HG02571 (cell line): ENCODE measurements around the gene MATN1.

Experiments
- ATAC-seq: cut with Tn5 transposase; IDR thresholded peaks from one replicate; pipeline ENCODE4 v1.9.1; 2021; ENCODE audit warnings: mild to moderate bottlenecking, moderate library complexity; ENCODE audit not compliant: unreplicated experiment

The MATN1 gene

DNA sequence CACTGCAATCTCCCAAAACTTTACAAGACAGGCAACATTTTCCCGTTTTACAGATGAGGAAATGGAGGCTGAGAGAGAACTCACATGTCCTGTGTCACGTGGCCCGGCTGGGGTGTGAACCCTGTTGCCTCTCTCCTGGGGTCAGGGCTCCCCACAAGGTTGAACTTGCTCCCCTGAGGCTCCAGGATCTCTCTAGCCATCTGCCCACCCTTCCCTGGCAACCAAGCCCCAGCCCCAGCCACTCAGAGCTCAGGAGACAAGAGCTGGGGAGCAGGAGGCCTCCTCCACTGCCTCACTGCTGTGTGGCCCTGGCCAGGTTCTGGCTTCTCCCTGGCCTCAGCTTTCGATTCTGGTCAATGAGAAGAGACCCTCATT is 22.4 kb upstream of the MATN1 start:
- ATAC-seq, result no peak

DNA sequence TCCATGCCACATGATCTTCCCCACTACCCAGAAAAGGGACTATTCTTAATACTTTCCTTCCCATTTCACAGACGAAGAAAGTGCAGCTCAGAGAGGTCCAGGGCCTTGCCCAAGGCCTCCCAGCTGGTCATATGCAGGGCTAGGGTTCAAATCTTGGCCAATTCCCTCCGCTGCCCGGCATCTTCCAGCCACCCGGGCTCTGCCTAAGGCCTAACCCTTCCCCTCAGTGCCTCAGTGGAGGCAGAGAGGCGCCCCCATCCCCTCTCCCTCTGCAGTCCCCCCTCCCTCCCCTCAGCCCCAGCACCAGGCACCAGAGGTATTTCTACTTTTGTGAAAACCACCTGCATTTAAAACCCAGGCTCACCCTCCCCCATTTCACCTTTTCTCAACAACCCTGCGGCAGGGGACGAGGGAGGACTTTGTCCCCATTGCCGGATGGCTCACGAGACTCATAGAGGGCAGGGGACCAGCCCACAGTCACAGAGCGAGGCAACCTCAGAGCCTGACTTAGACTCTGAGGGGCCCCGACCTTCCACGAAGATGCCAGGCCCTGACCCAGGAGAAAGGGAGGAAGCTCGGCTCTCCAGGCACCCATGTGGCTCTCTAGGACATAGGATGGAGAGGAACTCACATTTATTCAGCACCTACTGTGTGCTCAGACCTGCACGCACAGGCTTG is 21.9 kb upstream of the MATN1 start:
- ATAC-seq, result no peak

- peak; percentile 16 for ATAC-seq
These were observed 20.8 kb upstream of the MATN1 start for GRCh38 chr1:30744060-30744756.

GRCh38 chr1:30743584-30744059 is 20.2 kb upstream of the MATN1 start:
- ATAC-seq, result peak; percentile 33

GRCh38 chr1:30742963-30743559 is 19.7 kb upstream of the MATN1 start:
- no peak for ATAC-seq

GRCh38 chr1:30742300-30742962 is 19.0 kb upstream of the MATN1 start:
- no peak for ATAC-seq

DNA sequence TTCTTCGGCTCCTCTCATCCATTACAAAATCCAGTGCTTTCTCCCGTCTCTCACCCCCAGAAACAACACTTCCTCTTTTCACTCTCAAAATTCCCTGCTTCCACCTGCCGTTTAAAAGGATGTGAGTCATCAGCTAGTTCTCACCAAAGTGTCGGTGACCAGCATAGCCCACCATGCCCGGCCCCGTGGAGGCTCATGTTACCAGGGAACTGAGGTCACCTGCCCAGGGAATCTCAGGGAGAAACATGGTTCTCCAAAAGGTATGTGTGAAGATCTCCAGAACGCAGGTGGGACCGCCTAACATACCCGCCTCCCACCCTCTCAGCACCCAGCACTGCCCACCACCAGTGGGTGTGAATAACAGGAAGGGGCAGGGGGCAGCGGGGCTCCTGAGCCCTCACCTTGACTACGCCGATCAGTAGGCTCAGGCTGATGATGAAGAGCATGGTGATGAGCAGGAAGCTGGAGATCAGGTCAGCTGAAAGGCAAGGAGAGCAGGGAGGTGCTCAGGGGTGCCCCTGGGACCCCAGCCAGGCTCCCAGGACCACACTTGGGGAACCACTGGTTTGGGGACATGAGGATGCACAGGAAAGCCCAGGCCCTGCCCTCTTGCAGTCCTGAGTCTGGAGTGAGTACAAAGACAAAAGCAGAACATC is 18.0 kb upstream of the MATN1 start:
- ATAC-seq, result no peak

DNA sequence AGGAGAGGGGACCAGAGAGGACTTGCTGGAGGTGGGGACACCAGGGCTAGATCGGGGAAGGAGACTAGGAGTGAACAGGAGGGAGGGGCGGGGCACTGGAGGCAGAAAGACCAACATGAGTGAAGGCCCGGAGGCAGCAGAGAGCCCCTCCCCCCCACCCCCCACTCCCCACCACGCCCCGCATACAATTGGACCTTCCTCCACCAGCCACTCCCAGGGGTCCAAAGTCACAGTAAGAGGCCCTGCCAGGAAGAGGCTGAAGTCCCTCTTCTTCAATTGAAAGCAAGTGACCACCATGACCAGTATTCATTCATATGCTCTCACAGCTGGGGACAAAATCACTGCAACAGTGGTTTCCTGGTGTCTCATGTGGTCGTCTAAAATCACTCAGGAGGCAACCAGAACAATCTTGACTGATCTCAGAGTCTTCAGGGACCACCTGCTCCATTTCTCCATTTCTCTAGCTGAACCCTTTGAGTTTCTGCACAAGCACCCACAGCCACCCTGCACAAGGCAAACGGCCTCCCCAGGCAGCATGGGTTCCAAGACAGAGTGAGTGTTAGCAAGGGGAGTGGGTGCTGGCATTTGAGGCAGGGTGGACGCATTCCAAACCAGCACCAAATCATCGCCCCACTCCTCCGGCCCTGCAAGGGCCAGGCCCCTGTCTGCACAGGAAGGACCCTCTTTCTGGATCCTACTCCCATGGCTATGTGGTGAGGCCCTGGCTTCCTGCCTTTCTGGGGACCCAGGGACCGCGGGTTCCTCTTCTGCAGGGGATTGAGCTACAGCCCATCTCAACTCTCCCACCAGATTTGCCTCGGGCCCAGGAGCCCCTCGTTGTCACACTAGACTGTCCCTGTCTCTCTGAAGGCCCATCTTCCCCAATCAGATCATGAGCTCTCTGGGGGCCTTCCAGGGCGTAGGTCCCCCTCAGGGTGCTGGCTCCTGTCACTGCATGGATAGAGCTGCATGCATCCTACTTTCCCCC is 17.2 kb upstream of the MATN1 start:
- no peak for ATAC-seq

DNA sequence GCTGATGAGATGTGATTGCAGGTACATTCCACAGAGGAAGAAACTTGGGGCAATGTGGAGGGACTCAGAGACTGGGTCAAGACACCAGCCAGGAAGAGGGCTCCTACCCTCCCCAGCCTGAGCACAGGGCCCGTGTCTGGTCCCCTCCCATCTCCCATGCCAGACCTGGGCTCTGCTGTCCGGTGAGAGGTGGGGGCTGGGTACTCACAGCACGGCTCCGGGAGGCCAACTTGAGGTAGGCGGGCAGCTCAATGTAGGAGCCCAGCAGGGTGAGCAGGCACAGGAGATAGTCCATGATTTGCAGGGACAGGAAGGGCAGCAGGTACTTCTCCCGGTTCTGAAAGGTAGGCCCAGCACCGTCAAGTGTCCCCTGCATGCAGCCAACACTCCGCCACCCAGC is 16.2 kb upstream of the MATN1 start:
- no peak for ATAC-seq

DNA sequence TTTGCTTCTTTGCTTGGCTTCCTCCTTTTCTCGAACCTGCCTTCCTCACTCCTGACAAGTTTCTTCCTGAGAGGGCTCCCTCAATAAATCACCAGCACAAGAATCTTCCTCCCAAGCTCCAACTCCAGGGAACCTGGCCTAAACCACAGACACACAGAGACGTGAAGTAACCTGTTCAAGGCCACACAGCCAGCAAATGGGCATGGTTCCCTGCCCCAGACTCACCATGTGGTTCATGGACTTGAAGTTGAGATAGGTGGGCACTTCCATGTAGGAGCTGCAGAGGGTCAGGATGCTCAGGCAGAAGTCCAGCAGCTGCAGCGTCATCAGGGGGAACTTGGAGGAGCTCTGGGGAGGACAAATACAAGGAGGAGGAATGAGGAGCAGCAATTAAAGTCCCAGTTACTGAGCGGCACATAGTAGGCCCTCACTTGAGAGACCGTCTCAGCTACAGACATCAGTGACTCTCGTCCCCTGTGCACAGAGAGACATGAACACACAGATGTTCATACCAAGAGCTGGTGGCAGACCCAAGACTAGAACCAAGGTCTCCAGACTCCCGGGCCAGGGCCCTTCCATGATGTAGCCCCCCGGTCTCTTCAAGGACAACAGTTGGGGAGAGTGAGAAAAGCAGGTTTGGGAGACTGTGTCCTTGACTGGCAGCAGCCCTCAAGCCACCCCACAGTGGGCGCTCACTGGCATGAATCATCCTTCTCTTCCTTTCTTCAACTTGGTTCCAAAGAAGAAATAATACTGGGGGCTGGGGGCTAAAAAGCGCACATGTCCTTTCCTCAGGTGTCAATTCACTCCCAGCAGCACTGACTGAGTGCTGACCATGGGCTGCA is 15.6 kb upstream of the MATN1 start:
- ATAC-seq, result no peak

DNA sequence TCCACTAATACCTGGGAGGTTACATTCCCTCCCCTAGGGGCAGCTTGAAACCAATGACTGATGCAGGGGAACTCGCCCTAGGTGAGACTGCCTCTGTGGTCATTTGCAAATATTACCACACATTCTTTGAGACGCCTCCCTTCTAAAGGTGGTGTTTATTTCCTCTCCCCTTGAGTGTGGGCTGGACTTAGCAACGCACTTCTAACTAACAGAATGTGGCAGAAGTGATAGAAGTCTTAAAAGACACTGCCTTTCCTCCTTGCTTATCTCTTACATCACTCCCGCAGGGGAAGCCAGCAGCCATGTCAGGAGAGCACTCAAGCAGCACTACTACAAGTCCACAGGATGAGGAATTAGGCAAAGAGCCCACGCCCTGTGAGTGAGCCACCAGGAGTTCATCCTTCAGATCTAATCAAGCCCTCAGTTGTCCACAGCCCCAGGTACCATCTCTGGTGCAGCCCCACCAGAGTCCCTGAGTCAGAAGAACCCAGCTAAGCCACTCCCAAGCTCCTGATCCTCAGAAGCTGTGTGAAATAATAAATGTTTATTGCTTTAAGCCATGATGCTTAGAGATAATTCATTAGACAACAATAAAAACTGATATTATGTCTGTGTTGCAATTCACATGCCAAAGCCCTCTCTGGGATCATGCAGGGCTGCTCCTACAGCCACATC is 14.8 kb upstream of the MATN1 start:
- no peak for ATAC-seq

DNA sequence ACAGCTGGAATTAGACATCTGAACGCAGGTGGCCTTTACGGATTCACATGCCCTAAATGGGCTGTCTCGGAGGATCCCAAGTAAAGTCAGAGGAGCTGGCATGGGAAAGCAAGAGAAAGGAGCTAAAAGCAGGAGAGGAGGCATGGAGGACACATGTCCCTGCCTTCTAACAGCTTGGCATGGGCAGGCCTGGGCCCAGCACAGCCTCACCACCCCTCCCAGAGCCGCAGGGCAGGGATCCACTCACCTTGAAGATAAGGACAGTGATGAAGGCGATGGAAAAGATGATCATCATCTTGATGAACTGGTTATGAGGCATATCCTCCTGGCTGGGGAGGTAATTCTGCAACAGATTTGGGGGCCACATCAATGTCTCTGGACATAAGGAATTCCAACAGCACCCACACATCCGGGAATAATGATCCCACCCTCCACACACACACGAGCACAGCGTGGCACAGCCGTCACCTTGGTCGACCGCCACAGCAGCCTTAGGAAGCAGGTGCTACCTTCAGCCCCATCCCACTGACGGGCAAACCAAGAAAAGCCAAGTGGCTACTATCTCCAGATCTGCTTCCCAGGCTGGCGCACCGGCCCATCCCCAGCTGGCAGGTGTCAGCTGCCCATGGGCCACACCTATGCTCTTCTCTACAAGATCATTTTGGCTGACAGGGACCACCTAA is 14.1 kb upstream of the MATN1 start:
- no peak for ATAC-seq

GRCh38 chr1:30735668-30736498 is 12.5 kb upstream of the MATN1 start:
- ATAC-seq, result no peak

DNA sequence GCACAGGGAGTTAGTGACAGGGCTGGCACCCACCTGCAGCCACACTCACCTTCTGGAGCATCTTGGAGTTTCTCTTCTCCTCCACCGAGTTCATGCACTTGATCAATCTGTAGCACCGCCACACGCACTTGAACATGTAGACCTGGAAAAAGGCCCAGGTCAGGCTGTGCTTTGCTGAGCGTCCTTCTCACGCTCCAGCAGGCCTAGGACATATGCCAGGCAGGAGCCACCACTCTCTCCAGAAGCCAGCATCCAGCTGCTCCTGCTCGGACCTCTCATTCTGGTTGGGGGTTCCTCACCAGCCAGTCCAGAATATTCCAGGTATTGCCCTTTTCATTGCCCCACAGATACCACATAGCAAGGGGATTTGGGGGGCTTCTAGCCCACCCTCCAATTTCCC is 11.7 kb upstream of the MATN1 start:
- ATAC-seq, result no peak

DNA sequence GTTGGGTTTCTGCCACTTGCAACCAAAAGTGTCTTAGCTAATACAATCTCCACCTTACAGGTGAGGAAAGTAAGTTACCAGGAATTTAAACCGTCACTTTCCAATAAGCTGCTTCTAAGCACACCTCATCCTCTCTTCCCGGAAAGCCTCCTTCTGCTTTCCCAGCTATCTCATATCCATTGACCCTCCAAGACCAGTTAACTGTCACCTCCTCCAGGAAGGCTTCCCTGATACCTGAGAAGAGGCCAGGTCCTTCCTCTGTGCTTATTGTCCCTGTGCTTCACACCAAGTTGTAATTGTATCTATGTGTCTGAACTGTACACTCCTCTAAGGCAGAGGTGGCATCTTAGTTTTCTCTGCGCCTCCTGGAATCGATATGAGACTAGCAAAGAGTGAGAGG is 11.2 kb upstream of the MATN1 start:
- no peak for ATAC-seq

DNA sequence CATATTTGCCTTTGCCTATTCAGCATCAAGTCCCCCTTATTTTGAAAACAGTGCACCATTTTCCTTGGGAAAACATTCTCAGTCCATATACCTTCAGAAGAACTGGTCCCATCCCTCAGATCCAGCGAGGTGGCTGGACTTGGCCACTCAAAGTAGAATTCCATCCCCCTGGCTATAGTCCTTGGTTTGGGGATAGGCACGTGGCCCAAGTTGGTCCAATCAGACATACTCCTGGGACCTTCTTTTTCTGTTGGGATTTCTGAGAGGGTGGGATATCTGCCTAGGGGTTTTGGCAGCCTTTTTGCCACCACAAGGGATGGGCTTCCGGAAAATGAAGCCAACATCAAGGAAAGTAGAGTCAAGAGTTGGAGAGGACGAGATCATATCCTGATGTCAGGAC is 10.7 kb upstream of the MATN1 start:
- ATAC-seq, result no peak

GRCh38 chr1:30733493-30733892 is 10.1 kb upstream of the MATN1 start:
- no peak for ATAC-seq
